Colonic mucosa (tissue), 4 donors: ENCODE data around the gene POFUT1. TPM values are rescaled to one million over a fixed set of nuclear protein-coding genes. Genes with fewer than 3 reads are reported as not detected.
A peak's percentile ranks its signal among the peaks of the same experiment; 100 is the strongest.
"Not testable (repeated sequence)": the region's sequence is repeated elsewhere in the genome, so short reads cannot be mapped to it uniquely, and the experiment has no call there.

Experiments
- DNase-seq: peaks from one replicate; pipeline ENCODE4 v3.0.0-alpha.2; 2020
- H3K27ac ChIP-seq: fragments of 200-600 bp; one replicate; pipeline ENCODE4 v1.8.0; 2021
- H3K27me3 ChIP-seq: fragments of 200-600 bp; one replicate; pipeline ENCODE4 v1.8.0; 2021
- H3K36me3 ChIP-seq: fragments of 200-600 bp; one replicate; pipeline ENCODE4 v1.8.0; 2021
- H3K4me1 ChIP-seq: fragments of 200-600 bp; one replicate; pipeline ENCODE4 v1.8.0; 2021; ENCODE audit warnings: mild to moderate bottlenecking
- H3K4me3 ChIP-seq: fragments of 200-600 bp; one replicate; pipeline ENCODE4 v1.8.0; 2021
- H3K9ac ChIP-seq, 2 donors: one replicate each; pipeline ENCODE4 v1.7.0; 2013; ENCODE audit warnings: control low read depth in 2 of 2, low read depth in 2 of 2, low read length in 2 of 2
- H3K9me3 ChIP-seq: fragments of 200-600 bp; one replicate; pipeline ENCODE4 v1.8.0; 2021
- CTCF ChIP-seq: fragments of 200-600 bp; IDR thresholded peaks from one replicate; pipeline ENCODE4 v1.8.0; 2022; ENCODE audit warnings: antibody characterized with exemption, mild to moderate bottlenecking
- intact Hi-C: fragments of 100-400 bp; cut with DNase I; formaldehyde crosslinking; loops from one replicate; pipeline ENCODE4 v1.14.1; 2022
- total RNA-seq, 2 donors: library from RNA; stranded (reverse); fragmentation: NEBNext Ultra II Directional in 1 of 2; extraction: Animal tissue kit (Norgen Biotek cat#: 25700) in 1 of 2; gene quantifications; one replicate each; pipeline ENCODE4 v1.2.1, GENCODE V29; 2021
- donor health status: healthy.
- donor health status: DM: no; HTN: no; CAD: no.
- donor health status: DM: no; HTN: no; CAD: no.

The POFUT1 gene
- total RNA-seq, 2 donors from 2014 or later = 26.9 to 36.3 TPM

GRCh38 chr20:32274359-32274758, 66.7 kb downstream of the POFUT1 start:
- Histone ChIP-seq H3K27ac (no peak overlapping the region), H3K9me3 (no peaks in the 10 kb centered on the region), H3K9ac (no peak overlapping the region), H3K4me1 (peaks cover 4% of the 10 kb centered on the region), H3K27me3 (no peaks in the 10 kb centered on the region), H3K4me3 (no peak overlapping the region), H3K36me3 (no peaks in the 10 kb centered on the region)
- intact Hi-C loops = no loop called here
- TF ChIP-seq CTCF = no peak
- no peak for DNase-seq

GRCh38 chr20:32275163-32275562, 67.5 kb downstream of the POFUT1 start:
- H3K9me3 ChIP-seq, H3K4me3 ChIP-seq, H3K36me3 ChIP-seq, H3K27ac ChIP-seq, DNase-seq, H3K27me3 ChIP-seq, H3K4me1 ChIP-seq, H3K9ac ChIP-seq, intact Hi-C loops: not testable (repeated sequence)

GRCh38 chr20:32277361-32278198, 69.9 kb downstream of the POFUT1 start, which contains the start of gene KIF3B:
Gene KIF3B, plus strand, starts transcription at chr20:32277651. Its CDS starts 32,127 bp downstream, at chr20:32309778.
- peaks cover 4% of the 10 kb centered on the region for H3K4me1 ChIP-seq
- H3K27ac ChIP-seq = peak within 1 kb of the TSS; percentile 56
- H3K9ac ChIP-seq = peak within 1 kb of the TSS; percentile 65 to 79
- no peaks in the 10 kb centered on the region for H3K36me3 ChIP-seq
- intact Hi-C loops = no loop called here
- no peak for TF ChIP-seq CTCF
- no peaks in the 10 kb centered on the region for H3K9me3 ChIP-seq
- DNase-seq = peak; percentile 89
- no peaks in the 10 kb centered on the region for H3K27me3 ChIP-seq
- peak within 1 kb of the TSS; percentile 95 for H3K4me3 ChIP-seq

GRCh38 chr20:32278199-32278643, 70.5 kb downstream of the POFUT1 start:
- Histone ChIP-seq H3K9me3 (no peaks in the 10 kb centered on the region), H3K27ac (peak overlapping the region; percentile 56), H3K27me3 (no peaks in the 10 kb centered on the region), H3K9ac (peak overlapping the region; percentile 65 to 79), H3K36me3 (no peaks in the 10 kb centered on the region), H3K4me1 (peaks cover 4% of the 10 kb centered on the region), H3K4me3 (peak overlapping the region; percentile 95)
- intact Hi-C loops = no loop called here
- DNase-seq = no peak
- TF ChIP-seq CTCF = no peak

- Histone ChIP-seq H3K4me1 (peaks cover 13% of the 10 kb centered on the region), H3K27ac (no peak overlapping the region), H3K27me3 (no peaks in the 10 kb centered on the region), H3K9me3 (no peaks in the 10 kb centered on the region), H3K4me3 (no peak overlapping the region), H3K9ac (no peak overlapping the region), H3K36me3 (no peaks in the 10 kb centered on the region)
- no peak for DNase-seq
- intact Hi-C loops = no loop called here
- TF ChIP-seq CTCF = no peak
These were observed 74.0 kb downstream of the POFUT1 start for GRCh38 chr20:32281711-32282110.

GRCh38 chr20:32282461-32282860, 74.8 kb downstream of the POFUT1 start:
- Histone ChIP-seq H3K9ac (no peak overlapping the region), H3K4me3 (no peak overlapping the region), H3K36me3 (no peaks in the 10 kb centered on the region), H3K9me3 (no peaks in the 10 kb centered on the region), H3K27ac (no peak overlapping the region), H3K4me1 (peaks cover 14% of the 10 kb centered on the region), H3K27me3 (no peaks in the 10 kb centered on the region)
- no peak for TF ChIP-seq CTCF
- intact Hi-C loops = no loop called here
- no peak for DNase-seq
